ENCODE results near the gene GDNF.

GDNF gene

DNA sequence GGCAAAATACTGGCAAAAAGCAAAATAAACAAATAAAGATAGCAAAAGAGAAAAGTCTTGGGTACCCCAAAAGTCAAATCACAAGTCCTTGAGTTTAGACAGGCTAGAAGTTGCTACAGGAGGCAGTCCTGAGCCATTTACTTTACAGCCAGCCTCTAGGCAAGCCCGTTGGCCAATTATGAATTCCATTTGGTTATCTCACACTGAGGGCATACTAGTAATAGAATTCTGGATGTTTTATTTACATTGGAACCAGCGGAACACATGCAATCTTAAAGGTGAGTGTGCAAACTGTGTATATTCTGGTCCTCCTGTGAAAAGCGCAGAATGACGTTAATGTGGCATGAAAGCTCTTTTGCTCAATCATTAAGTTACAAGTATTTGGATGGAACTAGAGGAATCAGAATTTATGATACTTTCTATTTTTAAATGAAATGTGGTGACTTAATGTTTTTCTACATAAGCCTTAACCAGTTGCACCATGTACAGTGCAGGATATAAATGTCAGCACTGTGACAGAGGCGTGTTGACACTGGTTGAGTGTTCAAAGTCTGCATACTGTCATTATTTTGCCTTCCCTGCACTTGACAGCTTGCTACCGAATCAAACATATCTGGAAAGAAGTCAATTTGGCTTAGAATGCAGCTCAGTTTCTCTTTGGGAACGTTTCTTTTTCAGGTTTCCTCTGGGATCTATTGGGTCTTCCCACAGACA lies 7.9 kb downstream of the GDNF start:
- no peak overlapping the region for H2BK15ac ChIP-seq (ENCODE audit: low read depth, poor library complexity, severe bottlenecking)
- H3K4me2 ChIP-seq (ENCODE audit: low read length, poor library complexity, severe bottlenecking), result no peak overlapping the region
- no peak overlapping the region for H3K18ac ChIP-seq (ENCODE audit: low read depth in 1 of 2, low read length in 2 of 2)
- no peak overlapping the region for H3K23ac ChIP-seq (ENCODE audit: low read length in 2 of 2)
- H2BK120ac ChIP-seq (ENCODE audit: low read depth, low read length), result no peak overlapping the region
- H3K4me1 ChIP-seq (ENCODE audit: control insufficient read depth, insufficient read depth, low read depth, low read length), result peaks cover 20% of the 10 kb centered on the region
- peaks cover 0 to 43% of the 10 kb centered on the region in 2 experiments for H3K27me3 ChIP-seq (ENCODE audit: control insufficient read depth in 1 of 2, insufficient read depth in 1 of 2, low read length in 2 of 2)
- H4K91ac ChIP-seq (ENCODE audit: low read length), result no peak overlapping the region
- H3K14ac ChIP-seq (ENCODE audit: low read length in 2 of 2), result no peak overlapping the region
- DNase-seq, result no peak
- no peak overlapping the region for H4K8ac ChIP-seq (ENCODE audit: low read length)
- H3K36me3 ChIP-seq (ENCODE audit: control insufficient read depth in 1 of 2, insufficient read depth in 2 of 2, low read depth in 1 of 2, low read length in 2 of 2), result peaks cover 0 to 3% of the 10 kb centered on the region in 2 experiments
- WGBS, result 63% methylated on average over 7 of the region's 7 CpGs
- no peaks in the 10 kb centered on the region for H3K9me3 ChIP-seq (ENCODE audit: control insufficient read depth, low read length)
- H3K4ac ChIP-seq (ENCODE audit: low read depth in 1 of 2, low read length in 2 of 2), result no peak overlapping the region
- H2BK5ac ChIP-seq (ENCODE audit: low read depth, low read length, poor library complexity, severe bottlenecking), result no peak overlapping the region
- no peak overlapping the region for H2AFZ ChIP-seq (ENCODE audit: low read depth, low read length)
- H3K4me3 ChIP-seq (ENCODE audit: insufficient read depth in 1 of 2, low read depth in 1 of 2, low read length in 2 of 2), result no peak overlapping the region
- H2BK12ac ChIP-seq (ENCODE audit: low read length in 2 of 2), result no peak overlapping the region
- H3K27ac ChIP-seq (ENCODE audit: low read length, poor library complexity, severe bottlenecking), result no peak overlapping the region
- H3K79me1 ChIP-seq (replicated peaks; ENCODE audit: low read length, poor library complexity, severe bottlenecking), result peaks cover 2% of the 10 kb centered on the region
- no peak overlapping the region for H3K9ac ChIP-seq (ENCODE audit: low read length)
- no peak overlapping the region for H2AK5ac ChIP-seq (ENCODE audit: low read length, severe bottlenecking)

DNA sequence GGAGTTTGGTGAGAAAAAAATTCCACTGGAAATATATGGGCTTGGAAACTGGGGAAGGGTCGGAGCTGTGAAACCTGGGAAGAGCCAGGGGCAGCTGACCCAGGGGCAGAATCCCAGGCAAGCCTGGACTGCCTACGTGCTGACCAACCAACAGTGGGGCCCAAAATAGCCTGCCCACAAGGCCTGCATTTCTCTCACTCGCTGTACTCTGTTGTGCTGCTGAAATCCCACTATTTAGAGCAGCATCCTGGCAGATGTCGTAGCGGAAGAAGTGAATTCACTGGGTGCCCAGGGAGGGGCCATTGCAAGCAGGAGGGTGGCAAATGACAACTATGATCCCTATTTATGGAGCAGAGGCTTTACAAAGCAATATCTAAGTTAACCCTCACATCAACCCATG lies 9.5 kb downstream of the GDNF start:
- Histone ChIP-seq H3K4me1 (ENCODE audit: control insufficient read depth, insufficient read depth, low read depth, low read length) (peaks cover 11% of the 10 kb centered on the region), H2AFZ (ENCODE audit: low read depth, low read length) (no peak overlapping the region), H3K9me3 (ENCODE audit: control insufficient read depth, low read length) (no peaks in the 10 kb centered on the region), H3K27me3 (ENCODE audit: control insufficient read depth in 1 of 2, insufficient read depth in 1 of 2, low read length in 2 of 2) (peaks cover 0 to 30% of the 10 kb centered on the region in 2 experiments), H3K4me2 (ENCODE audit: low read length, poor library complexity, severe bottlenecking) (no peak overlapping the region), H4K8ac (ENCODE audit: low read length) (no peak overlapping the region), H3K4ac (ENCODE audit: low read depth in 1 of 2, low read length in 2 of 2) (no peak overlapping the region), H3K14ac (ENCODE audit: low read length in 2 of 2) (no peak overlapping the region), H4K91ac (ENCODE audit: low read length) (no peak overlapping the region), H3K36me3 (ENCODE audit: control insufficient read depth in 1 of 2, insufficient read depth in 2 of 2, low read depth in 1 of 2, low read length in 2 of 2) (peaks cover 0 to 3% of the 10 kb centered on the region in 2 experiments), H3K18ac (ENCODE audit: low read depth in 1 of 2, low read length in 2 of 2) (no peak overlapping the region), H3K27ac (ENCODE audit: low read length, poor library complexity, severe bottlenecking) (no peak overlapping the region), H3K23ac (ENCODE audit: low read length in 2 of 2) (no peak overlapping the region), H3K79me1 (replicated peaks; ENCODE audit: low read length, poor library complexity, severe bottlenecking) (peaks cover 2% of the 10 kb centered on the region), H2BK12ac (ENCODE audit: low read length in 2 of 2) (no peak overlapping the region), H2BK120ac (ENCODE audit: low read depth, low read length) (no peak overlapping the region), H2BK5ac (ENCODE audit: low read depth, low read length, poor library complexity, severe bottlenecking) (no peak overlapping the region), H2BK15ac (ENCODE audit: low read depth, poor library complexity, severe bottlenecking) (no peak overlapping the region), H2AK5ac (ENCODE audit: low read length, severe bottlenecking) (no peak overlapping the region), H3K4me3 (ENCODE audit: insufficient read depth in 1 of 2, low read depth in 1 of 2, low read length in 2 of 2) (no peak overlapping the region), H3K9ac (ENCODE audit: low read length) (no peak overlapping the region)
- WGBS, result 93% methylated on average over 5 of the region's 5 CpGs
- DNase-seq, result no peak

DNA sequence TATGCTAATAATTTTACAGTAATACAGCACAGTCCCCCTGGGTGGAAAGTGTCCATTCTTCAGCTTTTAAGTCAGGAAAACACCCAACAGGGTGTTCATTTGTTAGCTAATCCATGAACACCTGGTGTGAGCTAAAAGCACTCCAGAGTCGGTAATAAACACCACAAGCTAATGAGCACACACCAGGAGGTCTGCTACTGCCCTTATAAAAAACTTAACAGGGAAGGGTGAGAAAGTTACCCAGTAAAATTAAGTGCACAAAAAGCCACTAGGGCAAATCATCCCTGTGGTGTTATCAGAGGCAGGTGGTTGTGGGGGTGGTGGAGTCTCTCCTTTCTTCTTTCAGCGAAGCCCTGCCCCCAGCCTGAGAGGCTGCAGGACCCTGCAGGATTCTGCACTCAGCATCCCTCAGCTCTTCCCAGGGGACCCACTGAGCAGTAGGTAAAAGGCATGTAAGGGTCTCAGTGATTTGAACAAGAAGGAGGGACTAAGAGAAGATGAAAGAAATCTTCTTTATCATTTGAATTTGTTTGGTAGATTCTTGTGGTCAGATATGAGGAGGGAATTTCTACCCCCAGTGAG lies 14.4 kb downstream of the GDNF start:
- H2AFZ ChIP-seq (ENCODE audit: low read depth, low read length), result no peak overlapping the region
- no peak overlapping the region for H3K14ac ChIP-seq (ENCODE audit: low read length in 2 of 2)
- no peak overlapping the region for H2BK120ac ChIP-seq (ENCODE audit: low read depth, low read length)
- H3K9ac ChIP-seq (ENCODE audit: low read length), result no peak overlapping the region
- H3K4me1 ChIP-seq (ENCODE audit: control insufficient read depth, insufficient read depth, low read depth, low read length), result no peaks in the 10 kb centered on the region
- no peak overlapping the region for H2BK12ac ChIP-seq (ENCODE audit: low read length in 2 of 2)
- no peak overlapping the region for H3K23ac ChIP-seq (ENCODE audit: low read length in 2 of 2)
- H4K8ac ChIP-seq (ENCODE audit: low read length), result no peak overlapping the region
- no peak overlapping the region for H2AK5ac ChIP-seq (ENCODE audit: low read length, severe bottlenecking)
- H3K4me2 ChIP-seq (ENCODE audit: low read length, poor library complexity, severe bottlenecking), result no peak overlapping the region
- H3K9me3 ChIP-seq (ENCODE audit: control insufficient read depth, low read length), result no peaks in the 10 kb centered on the region
- no peak overlapping the region for H2BK5ac ChIP-seq (ENCODE audit: low read depth, low read length, poor library complexity, severe bottlenecking)
- H3K18ac ChIP-seq (ENCODE audit: low read depth in 1 of 2, low read length in 2 of 2), result no peak overlapping the region
- 100% methylated on average over 1 of the region's 2 CpGs for WGBS
- H3K4me3 ChIP-seq (ENCODE audit: insufficient read depth in 1 of 2, low read depth in 1 of 2, low read length in 2 of 2), result no peak overlapping the region
- peaks cover 2% of the 10 kb centered on the region for H3K79me1 ChIP-seq (replicated peaks; ENCODE audit: low read length, poor library complexity, severe bottlenecking)
- no peak overlapping the region for H3K27ac ChIP-seq (ENCODE audit: low read length, poor library complexity, severe bottlenecking)
- peaks cover 4 to 11% of the 10 kb centered on the region in 2 experiments for H3K36me3 ChIP-seq (ENCODE audit: control insufficient read depth in 1 of 2, insufficient read depth in 2 of 2, low read depth in 1 of 2, low read length in 2 of 2)
- H2BK15ac ChIP-seq (ENCODE audit: low read depth, poor library complexity, severe bottlenecking), result no peak overlapping the region
- no peak overlapping the region for H4K91ac ChIP-seq (ENCODE audit: low read length)
- no peak overlapping the region for H3K4ac ChIP-seq (ENCODE audit: low read depth in 1 of 2, low read length in 2 of 2)
- peaks cover 0 to 4% of the 10 kb centered on the region in 2 experiments for H3K27me3 ChIP-seq (ENCODE audit: control insufficient read depth in 1 of 2, insufficient read depth in 1 of 2, low read length in 2 of 2)
- no peak for DNase-seq

DNA sequence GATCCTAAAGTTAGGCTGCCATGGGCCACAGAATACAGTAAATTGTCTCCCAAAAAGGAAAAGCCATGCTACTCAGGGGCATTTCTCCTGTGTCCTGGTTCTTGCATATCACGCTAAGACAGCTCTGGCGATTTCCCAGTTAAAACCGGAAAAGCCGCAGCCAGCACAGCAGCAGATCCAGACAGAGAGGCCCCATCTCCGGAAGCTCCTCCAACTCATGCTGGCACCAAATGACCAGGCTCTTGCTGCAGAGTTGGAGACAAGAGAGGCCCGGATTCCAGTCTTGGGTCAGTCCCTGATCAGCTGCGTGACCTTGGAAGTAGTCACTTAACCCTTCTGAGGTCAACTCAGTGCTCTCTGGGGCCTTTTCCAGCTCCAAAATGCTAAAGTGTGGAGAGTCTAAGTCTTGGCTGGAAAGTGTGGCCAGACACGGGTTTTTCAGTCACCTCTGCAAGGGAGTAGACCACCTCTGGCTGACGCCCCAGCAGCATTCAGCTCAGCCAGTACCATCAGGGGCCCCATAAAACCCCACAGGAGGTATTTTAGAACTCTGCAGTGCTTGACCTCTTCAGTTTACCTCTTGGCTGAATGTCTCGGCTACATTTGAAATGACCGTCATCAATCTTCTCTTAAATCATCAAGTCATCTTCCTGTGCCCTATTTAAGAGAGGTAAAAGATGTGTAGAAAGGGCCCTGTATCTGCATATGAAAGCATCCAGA lies 16.2 kb downstream of the GDNF start:
- H3K9me3 ChIP-seq (ENCODE audit: control insufficient read depth, low read length), result no peaks in the 10 kb centered on the region
- H3K18ac ChIP-seq (ENCODE audit: low read depth in 1 of 2, low read length in 2 of 2), result no peak overlapping the region
- no peak overlapping the region for H2AK5ac ChIP-seq (ENCODE audit: low read length, severe bottlenecking)
- WGBS, result 88% methylated on average over 10 of the region's 11 CpGs
- H2BK120ac ChIP-seq (ENCODE audit: low read depth, low read length), result no peak overlapping the region
- H4K91ac ChIP-seq (ENCODE audit: low read length), result no peak overlapping the region
- no peak overlapping the region for H3K27ac ChIP-seq (ENCODE audit: low read length, poor library complexity, severe bottlenecking)
- H2BK12ac ChIP-seq (ENCODE audit: low read length in 2 of 2), result no peak overlapping the region
- no peak overlapping the region for H2AFZ ChIP-seq (ENCODE audit: low read depth, low read length)
- H3K14ac ChIP-seq (ENCODE audit: low read length in 2 of 2), result no peak overlapping the region
- DNase-seq, result no peak
- no peaks in the 10 kb centered on the region for H3K4me1 ChIP-seq (ENCODE audit: control insufficient read depth, insufficient read depth, low read depth, low read length)
- no peak overlapping the region for H3K4me3 ChIP-seq (ENCODE audit: insufficient read depth in 1 of 2, low read depth in 1 of 2, low read length in 2 of 2)
- no peak overlapping the region for H4K8ac ChIP-seq (ENCODE audit: low read length)
- no peak overlapping the region for H3K4ac ChIP-seq (ENCODE audit: low read depth in 1 of 2, low read length in 2 of 2)
- no peak overlapping the region for H3K23ac ChIP-seq (ENCODE audit: low read length in 2 of 2)
- no peak overlapping the region for H3K9ac ChIP-seq (ENCODE audit: low read length)
- H2BK15ac ChIP-seq (ENCODE audit: low read depth, poor library complexity, severe bottlenecking), result no peak overlapping the region
- no peaks in the 10 kb centered on the region for H3K27me3 ChIP-seq (ENCODE audit: control insufficient read depth in 1 of 2, insufficient read depth in 1 of 2, low read length in 2 of 2)
- H3K4me2 ChIP-seq (ENCODE audit: low read length, poor library complexity, severe bottlenecking), result no peak overlapping the region
- no peaks in the 10 kb centered on the region for H3K79me1 ChIP-seq (replicated peaks; ENCODE audit: low read length, poor library complexity, severe bottlenecking)
- H2BK5ac ChIP-seq (ENCODE audit: low read depth, low read length, poor library complexity, severe bottlenecking), result no peak overlapping the region
- H3K36me3 ChIP-seq (ENCODE audit: control insufficient read depth in 1 of 2, insufficient read depth in 2 of 2, low read depth in 1 of 2, low read length in 2 of 2), result peaks cover 4 to 11% of the 10 kb centered on the region in 2 experiments

Measured in mesenchymal stem cell (in vitro differentiated cells and primary cell).